Activated T-helper 1 cell treated with anti-CD3 and anti-CD28 coated beads, Interleukin-12 subunit alpha, Interleukin-12 subunit beta, Interleukin-2, Interleukin-4 antibody, amounts not matched to agents 30 ng/mL and 10 ng/mL and 1 ng/mL, durations not matched to agents 14 hours and 24 hours and 36 hours (primary cell): ENCODE data around the gene MIEF2. TPM values are rescaled to one million over a fixed set of nuclear protein-coding genes. Genes with fewer than 3 reads are reported as not detected.

Experiments
- DNase-seq: peaks from one replicate; pipeline ENCODE4 v3.0.0; 2021; ENCODE audit warnings: low spot score
- H3K27ac Mint-ChIP-seq: one replicate; pipeline ENCODE4 v1.8.0; 2021; ENCODE audit warnings: mild to moderate bottlenecking, mixed read lengths
- H3K27me3 Mint-ChIP-seq: one replicate; pipeline ENCODE4 v1.8.0; 2022; ENCODE audit warnings: mild to moderate bottlenecking, moderate library complexity, mixed read lengths; ENCODE audit not compliant: insufficient read depth
- H3K36me3 Mint-ChIP-seq: one replicate; pipeline ENCODE4 v1.8.0; 2021; ENCODE audit warnings: low read depth, mixed read lengths
- H3K4me1 Mint-ChIP-seq: one replicate; pipeline ENCODE4 v1.8.0; 2021; ENCODE audit warnings: low read depth, mixed read lengths
- H3K4me3 Mint-ChIP-seq: one replicate; pipeline ENCODE4 v1.8.0; 2021; ENCODE audit warnings: mild to moderate bottlenecking, moderate library complexity, mixed read lengths
- H3K9me3 Mint-ChIP-seq: one replicate; pipeline ENCODE4 v1.8.0; 2021; ENCODE audit warnings: mixed read lengths
- intact Hi-C: fragments of 100-400 bp; cut with micrococcal nuclease; formaldehyde crosslinking; loops from one replicate; pipeline ENCODE4 v1.15.1; 2024
- total RNA-seq: library from RNA; stranded (reverse); gene quantifications from 2 replicates; pipeline ENCODE4 v1.2.3, GENCODE V29; 2022

MIEF2 gene
- total RNA-seq, 1 donor from 2014 or later = 7.0 TPM

DNA sequence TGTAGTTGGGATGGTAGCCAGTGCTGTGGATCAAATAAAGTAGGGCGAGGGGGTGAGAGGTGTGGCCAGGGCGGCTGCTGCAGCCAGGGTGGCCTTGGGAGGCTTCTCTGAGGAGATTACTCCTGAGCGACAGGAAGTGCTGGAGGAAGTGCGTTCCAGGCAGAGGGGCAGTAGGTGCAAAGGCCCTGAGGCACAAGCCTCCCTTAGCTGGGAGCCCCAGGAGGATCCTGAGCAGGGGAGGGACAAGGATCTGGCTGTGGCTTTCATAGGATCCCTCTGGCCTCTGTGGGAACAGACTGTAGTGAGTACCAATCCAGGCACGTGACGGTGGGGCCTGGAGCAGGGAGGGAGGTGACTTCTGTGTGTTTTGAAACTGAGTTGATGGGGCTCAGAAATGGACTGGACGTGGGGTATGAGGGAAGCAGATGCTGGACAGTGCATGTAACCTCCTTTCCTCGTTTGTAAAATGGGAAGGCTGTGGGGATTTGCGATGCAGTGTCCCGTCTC, 32.2 kb upstream of the MIEF2 start:
- Mint-ChIP-seq H3K36me3 (no peaks in the 10 kb centered on the region), H3K27me3 (peaks cover 2% of the 10 kb centered on the region), H3K4me1 (peaks cover 20% of the 10 kb centered on the region), H3K27ac (no peak overlapping the region), H3K9me3 (no peaks in the 10 kb centered on the region), H3K4me3 (peak overlapping the region; percentile 8)
- intact Hi-C loops = loop anchor here (5.0 kb wide), 1 partner anchor 141 kb away; the partner anchor contains the start of gene DRG2
- DNase-seq = no peak

DNA sequence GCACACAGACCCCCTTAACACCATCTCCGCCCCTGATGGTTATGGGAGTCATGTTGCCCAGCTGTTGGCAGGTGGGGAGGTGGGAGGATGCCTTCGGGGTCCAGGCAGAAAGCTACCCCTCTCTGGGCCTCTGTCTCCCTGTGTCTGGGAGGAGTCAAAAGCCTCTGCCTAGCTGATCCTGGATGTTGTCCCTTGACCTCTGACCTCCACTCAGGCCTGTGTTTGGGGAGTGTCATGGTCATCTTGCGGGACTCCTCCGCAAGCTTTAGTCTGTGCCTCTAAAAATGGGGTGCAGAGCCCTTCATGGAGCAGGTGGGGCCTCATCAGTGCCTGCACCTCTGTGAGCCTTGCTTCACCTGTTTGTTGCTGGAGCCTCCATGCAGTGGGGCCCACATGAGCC, 31.2 kb upstream of the MIEF2 start:
- intact Hi-C loops = loop anchor here (5.0 kb wide), 1 partner anchor 142 kb away; the partner anchor contains the start of gene DRG2
- Mint-ChIP-seq H3K27me3 (peaks cover 2% of the 10 kb centered on the region), H3K9me3 (no peaks in the 10 kb centered on the region), H3K36me3 (no peaks in the 10 kb centered on the region), H3K4me3 (no peak overlapping the region), H3K4me1 (peaks cover 20% of the 10 kb centered on the region), H3K27ac (no peak overlapping the region)
- no peak for DNase-seq

DNA sequence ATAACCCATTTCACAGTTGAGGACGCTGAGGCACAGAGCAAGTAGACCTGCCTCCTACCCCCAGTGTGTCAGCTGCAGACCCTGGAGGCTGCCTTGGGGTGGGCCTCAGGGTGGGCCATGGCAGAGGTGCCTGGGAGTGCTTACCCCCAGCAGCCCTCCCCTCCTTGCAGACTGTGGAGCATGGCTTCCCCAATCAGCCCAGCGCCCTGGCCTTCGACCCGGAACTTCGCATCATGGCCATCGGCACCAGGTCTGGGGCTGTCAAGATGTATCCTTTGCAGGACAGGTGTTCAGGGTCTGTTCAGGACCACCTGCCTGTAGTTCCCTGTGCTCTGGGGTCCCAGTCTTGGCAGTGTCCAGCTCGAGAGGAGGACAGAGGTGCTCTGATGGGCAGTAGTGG, 30.7 kb upstream of the MIEF2 start:
- intact Hi-C loops = loop anchor here (5.0 kb wide), 1 partner anchor 142 kb away; the partner anchor contains the start of gene DRG2
- Mint-ChIP-seq H3K9me3 (no peaks in the 10 kb centered on the region), H3K27me3 (peaks cover 2% of the 10 kb centered on the region), H3K4me1 (peaks cover 20% of the 10 kb centered on the region), H3K27ac (no peak overlapping the region), H3K36me3 (no peaks in the 10 kb centered on the region), H3K4me3 (no peak overlapping the region)
- DNase-seq = no peak

DNA sequence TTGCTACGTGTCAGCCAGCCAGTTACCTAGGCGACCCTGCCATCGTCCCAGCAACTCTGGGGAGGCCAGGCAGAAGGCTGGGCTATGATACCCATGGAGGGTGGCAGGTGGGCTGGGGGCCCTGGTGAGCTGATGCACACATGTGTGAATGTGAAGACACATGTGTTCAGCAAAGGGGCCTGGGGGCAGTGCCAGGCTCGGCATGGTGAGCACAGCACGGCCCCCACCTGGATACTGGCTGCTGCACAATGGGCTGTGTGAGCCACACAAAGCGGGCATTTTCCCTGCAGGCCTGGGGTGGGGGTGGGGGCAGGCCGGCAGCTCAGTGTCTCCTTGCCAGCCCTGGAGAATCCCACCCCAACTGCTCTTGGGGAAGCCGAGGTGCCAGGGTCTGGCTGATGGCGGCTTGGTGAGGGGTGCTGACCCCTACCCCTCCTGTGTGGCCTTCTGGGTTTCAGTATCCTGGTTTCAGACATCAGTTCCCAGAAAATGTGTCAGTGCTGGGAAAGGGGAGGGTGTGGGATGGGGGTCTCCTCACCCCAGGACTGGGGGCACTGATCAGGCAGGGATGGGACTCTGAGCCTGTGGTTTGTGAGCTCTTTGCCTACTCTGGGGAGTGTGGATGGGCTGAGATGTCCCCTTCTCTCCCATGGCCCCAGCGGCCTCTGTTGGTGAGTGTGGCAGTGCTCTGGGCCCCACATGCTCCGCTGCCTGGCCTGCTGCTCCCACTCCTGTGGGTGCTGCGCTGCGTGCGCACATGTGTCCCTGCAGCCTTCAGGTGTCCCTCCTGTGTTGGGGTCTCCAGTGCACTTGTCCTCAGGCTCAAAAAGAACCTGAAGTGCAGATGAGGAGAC, 29.9 kb upstream of the MIEF2 start:
- H3K4me3 Mint-ChIP-seq = no peak overlapping the region
- H3K36me3 Mint-ChIP-seq = no peaks in the 10 kb centered on the region
- H3K4me1 Mint-ChIP-seq = peaks cover 20% of the 10 kb centered on the region
- H3K9me3 Mint-ChIP-seq = no peaks in the 10 kb centered on the region
- peaks cover 2% of the 10 kb centered on the region for H3K27me3 Mint-ChIP-seq
- intact Hi-C loops = no loop called here
- H3K27ac Mint-ChIP-seq = no peak overlapping the region
- no peak for DNase-seq

DNA sequence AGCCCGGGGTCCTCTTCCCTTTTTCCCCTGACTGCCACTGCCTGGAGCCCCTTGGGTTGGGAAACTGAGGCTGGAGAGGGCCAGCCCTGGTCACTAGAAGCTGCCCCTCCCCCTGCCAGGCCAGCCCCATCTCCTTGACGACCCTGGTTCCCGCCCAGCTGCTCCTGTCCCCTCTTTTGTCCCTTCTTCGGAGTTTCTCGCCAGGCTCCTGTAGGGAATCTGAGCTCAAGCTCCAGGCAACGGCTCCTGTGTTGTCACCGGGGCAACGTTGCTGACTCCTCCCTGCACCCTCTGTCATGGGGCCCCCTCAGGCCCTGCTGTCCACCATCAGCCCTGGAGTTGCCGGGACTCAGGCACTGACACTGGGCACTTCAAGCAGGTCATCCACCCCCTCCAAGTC, 29.3 kb upstream of the MIEF2 start:
- Mint-ChIP-seq H3K4me3 (no peak overlapping the region), H3K9me3 (no peaks in the 10 kb centered on the region), H3K27ac (no peak overlapping the region), H3K27me3 (peaks cover 2% of the 10 kb centered on the region), H3K4me1 (peaks cover 16% of the 10 kb centered on the region), H3K36me3 (no peaks in the 10 kb centered on the region)
- intact Hi-C loops = no loop called here
- no peak for DNase-seq

DNA sequence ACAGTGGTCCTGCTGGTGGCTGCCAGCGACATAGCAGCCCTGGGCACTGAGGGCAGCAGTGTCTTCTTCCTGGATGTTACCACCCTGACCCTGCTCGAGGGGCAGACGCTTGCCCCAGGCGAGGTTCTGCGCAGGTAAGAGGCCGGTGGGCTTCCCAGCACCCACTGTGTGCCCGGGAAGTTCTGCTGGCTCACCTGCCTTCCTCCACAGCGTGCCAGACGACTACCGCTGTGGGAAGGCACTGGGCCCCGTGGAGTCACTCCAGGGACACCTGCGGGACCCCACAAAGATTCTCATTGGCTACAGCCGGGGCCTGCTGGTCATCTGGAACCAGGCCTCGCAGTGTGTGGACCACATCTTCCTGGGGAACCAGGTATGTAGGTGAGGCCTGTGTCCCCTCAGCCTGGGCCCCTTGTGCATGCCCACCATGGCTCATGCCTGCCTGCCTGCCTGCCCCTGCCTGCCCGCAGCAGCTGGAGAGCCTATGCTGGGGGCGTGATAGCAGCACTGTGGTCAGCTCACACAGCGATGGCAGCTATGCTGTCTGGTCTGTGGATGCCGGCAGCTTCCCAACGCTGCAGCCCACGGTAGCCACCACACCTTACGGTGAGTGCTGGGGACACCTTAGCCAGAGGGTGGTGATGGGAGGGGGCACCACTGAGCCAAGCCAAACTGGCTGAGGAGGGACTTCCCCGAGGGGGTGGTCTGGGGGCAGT, 26.5 kb upstream of the MIEF2 start:
- DNase-seq = no peak
- intact Hi-C loops = no loop called here
- no peaks in the 10 kb centered on the region for H3K27me3 Mint-ChIP-seq
- H3K27ac Mint-ChIP-seq = no peak overlapping the region
- peaks cover 2% of the 10 kb centered on the region for H3K36me3 Mint-ChIP-seq
- H3K9me3 Mint-ChIP-seq = no peaks in the 10 kb centered on the region
- H3K4me1 Mint-ChIP-seq = no peaks in the 10 kb centered on the region
- no peak overlapping the region for H3K4me3 Mint-ChIP-seq

DNA sequence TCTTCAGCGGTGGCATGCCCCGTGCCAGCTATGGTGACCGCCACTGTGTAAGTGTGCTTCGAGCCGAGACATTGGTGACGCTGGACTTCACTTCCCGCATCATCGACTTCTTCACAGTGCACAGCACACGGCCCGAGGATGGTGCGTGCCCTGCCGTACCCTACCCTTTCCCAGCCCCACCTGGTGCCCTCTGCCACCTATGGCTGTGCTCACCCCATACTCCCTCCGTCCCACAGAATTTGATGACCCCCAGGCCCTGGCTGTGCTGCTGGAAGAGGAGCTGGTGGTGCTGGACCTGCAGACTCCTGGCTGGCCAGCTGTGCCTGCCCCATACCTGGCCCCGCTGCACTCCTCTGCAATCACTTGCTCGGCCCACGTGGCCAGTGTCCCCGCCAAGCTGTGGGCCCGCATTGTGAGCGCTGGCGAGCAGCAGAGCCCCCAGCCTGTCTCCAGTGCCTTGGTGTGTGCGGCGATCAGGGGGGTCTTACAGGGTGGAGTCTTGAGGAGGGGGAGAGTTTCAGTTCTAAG, 25.5 kb upstream of the MIEF2 start:
- Mint-ChIP-seq H3K9me3 (no peaks in the 10 kb centered on the region), H3K4me1 (no peaks in the 10 kb centered on the region), H3K27ac (no peak overlapping the region), H3K27me3 (no peaks in the 10 kb centered on the region), H3K36me3 (peaks cover 2% of the 10 kb centered on the region), H3K4me3 (no peak overlapping the region)
- intact Hi-C loops = no loop called here
- DNase-seq = no peak

DNA sequence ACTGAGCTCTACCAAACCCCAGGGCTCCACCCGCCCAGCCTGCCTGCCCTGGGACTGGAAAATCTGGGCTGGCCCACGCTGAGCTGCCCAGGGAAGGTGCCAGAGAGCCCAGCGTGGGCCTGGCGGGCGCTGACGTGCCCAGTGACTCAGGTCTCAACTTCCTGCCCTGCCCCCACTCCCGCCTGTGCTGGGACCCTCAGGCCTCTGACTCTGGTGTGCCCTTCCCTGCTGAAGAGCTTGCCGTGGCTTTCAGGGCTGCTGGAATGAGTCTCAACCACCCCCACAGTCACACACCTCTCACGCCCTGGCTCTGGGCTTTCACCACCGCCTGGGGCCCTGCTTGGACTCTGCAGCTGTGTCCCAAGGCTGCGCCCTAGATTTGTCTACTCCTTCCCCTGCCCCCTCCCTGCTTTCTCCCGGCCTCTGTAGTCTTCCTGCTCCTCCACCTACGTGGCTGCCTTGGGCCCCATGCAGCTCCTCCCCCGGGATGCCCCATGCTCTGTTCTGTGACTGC, 24.7 kb upstream of the MIEF2 start:
- Mint-ChIP-seq H3K27me3 (no peaks in the 10 kb centered on the region), H3K4me1 (no peaks in the 10 kb centered on the region), H3K9me3 (no peaks in the 10 kb centered on the region), H3K36me3 (peaks cover 2% of the 10 kb centered on the region), H3K27ac (peak overlapping the region; percentile 1), H3K4me3 (no peak overlapping the region)
- no peak for DNase-seq
- intact Hi-C loops = no loop called here

DNA sequence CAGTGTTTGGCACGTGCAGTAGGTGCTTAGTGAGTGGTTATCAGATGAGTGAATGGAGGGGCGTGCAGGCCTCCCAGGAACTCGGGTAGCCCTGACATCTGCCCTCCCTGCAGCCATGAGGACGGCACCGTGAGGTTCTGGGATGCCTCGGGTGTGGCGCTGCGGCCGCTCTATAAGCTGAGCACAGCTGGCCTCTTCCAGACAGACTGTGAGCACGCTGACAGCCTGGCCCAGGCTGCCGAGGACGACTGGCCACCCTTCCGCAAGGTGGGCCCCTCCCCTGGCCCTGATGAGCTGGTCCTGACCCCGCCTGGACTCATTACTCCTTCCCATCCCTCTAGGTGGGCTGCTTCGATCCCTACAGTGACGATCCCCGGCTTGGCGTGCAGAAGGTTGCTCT, 24.0 kb upstream of the MIEF2 start:
- Mint-ChIP-seq H3K27ac (no peak overlapping the region), H3K27me3 (no peaks in the 10 kb centered on the region), H3K9me3 (no peaks in the 10 kb centered on the region), H3K36me3 (peaks cover 2% of the 10 kb centered on the region), H3K4me3 (no peak overlapping the region), H3K4me1 (no peaks in the 10 kb centered on the region)
- no peak for DNase-seq
- intact Hi-C loops = no loop called here

DNA sequence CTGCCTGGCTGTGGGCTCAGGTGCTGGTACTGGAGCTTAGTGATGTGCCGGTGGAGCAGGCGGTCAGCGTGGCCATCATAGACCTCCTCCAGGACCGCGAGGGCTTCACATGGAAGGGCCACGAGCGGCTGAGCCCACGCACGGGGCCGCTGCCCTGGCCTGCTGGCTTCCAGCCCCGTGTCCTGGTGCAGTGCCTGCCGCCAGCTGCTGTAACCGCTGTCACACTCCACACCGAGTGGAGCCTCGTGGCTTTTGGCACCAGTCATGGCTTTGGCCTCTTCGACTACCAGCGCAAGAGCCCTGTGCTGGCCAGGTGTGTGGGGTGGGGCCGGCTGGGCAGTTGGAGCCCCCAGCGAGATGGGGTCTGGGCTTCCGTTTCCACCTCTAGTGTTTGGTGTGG, 23.0 kb upstream of the MIEF2 start:
- intact Hi-C loops = no loop called here
- H3K27me3 Mint-ChIP-seq = no peaks in the 10 kb centered on the region
- no peak overlapping the region for H3K27ac Mint-ChIP-seq
- no peak for DNase-seq
- no peak overlapping the region for H3K4me3 Mint-ChIP-seq
- no peaks in the 10 kb centered on the region for H3K4me1 Mint-ChIP-seq
- H3K36me3 Mint-ChIP-seq = peaks cover 2% of the 10 kb centered on the region
- H3K9me3 Mint-ChIP-seq = no peaks in the 10 kb centered on the region

DNA sequence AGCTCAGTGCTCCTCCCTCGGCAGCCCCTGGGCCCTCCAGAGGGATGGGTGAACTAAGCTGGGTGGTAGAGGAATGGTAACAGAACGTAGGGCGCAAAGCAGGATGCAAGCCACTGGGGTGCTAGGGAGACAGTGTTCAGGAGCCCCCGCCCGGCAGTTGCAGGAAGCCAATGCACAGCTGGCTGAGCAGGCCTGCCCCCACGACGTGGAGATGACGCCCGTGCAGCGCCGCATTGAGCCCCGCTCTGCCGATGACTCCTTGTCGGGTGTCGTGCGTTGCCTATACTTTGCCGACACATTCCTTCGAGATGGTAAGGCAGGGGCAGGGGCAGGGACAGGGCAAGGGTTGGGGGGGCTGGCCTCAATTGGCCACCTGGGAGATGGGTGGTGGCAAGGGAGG, 22.2 kb upstream of the MIEF2 start:
- no peak for DNase-seq
- Mint-ChIP-seq H3K9me3 (no peaks in the 10 kb centered on the region), H3K4me3 (no peak overlapping the region), H3K36me3 (peaks cover 2% of the 10 kb centered on the region), H3K27ac (no peak overlapping the region), H3K27me3 (no peaks in the 10 kb centered on the region), H3K4me1 (no peaks in the 10 kb centered on the region)
- intact Hi-C loops = no loop called here

DNA sequence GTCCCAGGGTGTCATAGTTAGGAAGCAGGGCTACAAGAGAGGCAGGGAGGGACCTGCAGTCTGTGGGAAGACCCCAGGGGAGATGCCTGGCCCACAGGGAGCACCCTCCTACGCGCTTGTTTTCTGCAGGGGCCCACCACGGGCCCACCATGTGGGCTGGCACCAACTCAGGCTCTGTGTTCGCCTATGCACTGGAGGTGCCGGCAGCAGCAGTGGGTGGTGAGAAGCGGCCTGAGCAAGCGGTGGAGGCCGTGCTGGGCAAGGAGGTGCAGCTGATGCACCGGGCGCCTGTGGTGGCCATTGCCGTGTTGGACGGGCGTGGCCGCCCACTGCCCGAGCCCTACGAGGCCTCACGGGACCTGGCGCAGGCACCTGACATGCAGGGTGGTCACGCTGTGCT, 20.0 kb upstream of the MIEF2 start:
- intact Hi-C loops = no loop called here
- Mint-ChIP-seq H3K9me3 (no peaks in the 10 kb centered on the region), H3K4me1 (no peaks in the 10 kb centered on the region), H3K4me3 (no peak overlapping the region), H3K27ac (no peak overlapping the region), H3K36me3 (peaks cover 5% of the 10 kb centered on the region), H3K27me3 (no peaks in the 10 kb centered on the region)
- no peak for DNase-seq
